ENCODE results near the gene ANKRD2. TPM values are rescaled to one million over a fixed set of nuclear protein-coding genes. Genes with fewer than 3 reads are reported as not detected.

Gene ANKRD2
- total RNA-seq, 4 donors from 2014 or later: 0.22 to 1.0 TPM; not detected in 2

DNA sequence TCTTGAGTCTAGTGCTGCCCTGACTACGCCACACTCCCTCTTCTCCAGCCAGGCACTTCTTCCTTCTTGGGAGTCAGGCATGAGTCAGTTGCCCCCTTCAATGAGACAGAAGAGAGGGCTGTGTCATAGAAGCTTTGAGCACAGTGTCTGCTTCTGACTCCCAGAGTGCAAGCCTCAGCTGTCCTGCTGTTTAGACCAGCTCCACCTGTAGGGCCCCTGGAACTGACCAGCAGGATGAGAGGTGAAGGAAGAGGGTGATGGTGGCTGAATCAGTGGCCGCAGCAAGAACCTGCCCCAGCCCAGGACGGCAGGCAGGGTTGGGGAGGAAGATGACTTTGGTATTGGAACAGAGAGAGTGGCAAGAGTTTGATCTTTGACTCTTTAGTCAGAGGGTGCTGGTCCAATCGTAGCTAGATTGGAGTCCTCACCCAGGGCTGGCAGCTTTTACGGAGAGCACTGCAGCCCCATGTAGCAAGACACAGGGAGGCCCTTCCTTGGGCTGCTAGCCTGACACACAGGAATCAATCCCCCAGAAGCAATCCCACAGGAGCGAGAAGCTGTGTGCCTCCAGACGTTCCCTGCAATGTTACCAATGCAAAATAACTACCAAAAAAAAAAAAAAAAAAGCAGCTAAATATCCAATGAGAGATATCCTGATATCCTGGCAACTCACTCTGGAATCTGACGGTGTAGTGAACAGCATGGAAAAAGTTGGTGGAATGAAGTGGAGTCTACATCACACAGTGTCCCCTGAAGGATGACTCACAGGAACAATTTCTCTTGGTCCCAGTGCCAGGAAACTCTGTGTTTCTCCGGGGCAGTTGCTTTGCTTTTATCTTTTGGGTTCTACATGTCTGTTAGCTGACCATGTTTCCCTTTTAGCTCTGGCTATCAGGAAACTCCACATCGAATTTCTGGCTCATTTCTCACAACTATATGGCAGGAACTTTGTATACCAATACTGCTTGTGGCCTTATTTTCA, 23.8 kb downstream of the ANKRD2 start:
- Histone ChIP-seq H3K27ac (peak overlapping the region; percentile 40 to 86 (median 78)), H3K27me3 (no peaks in the 10 kb centered on the region), H3K36me3 (no peaks in the 10 kb centered on the region), H3K4me1 (peaks cover 0 to 24% (median 6%) of the 10 kb centered on the region in 4 donors), H3K9me3 (no peaks in the 10 kb centered on the region), H3K4me3 (no peak overlapping the region)
- peak; percentile 24 to 85 for TF ChIP-seq EP300 (IDR thresholded peaks at IDR 0.05)
- no peak for TF ChIP-seq POLR2A (IDR thresholded peaks at IDR 0.05)
- TF ChIP-seq, protein P1, sequence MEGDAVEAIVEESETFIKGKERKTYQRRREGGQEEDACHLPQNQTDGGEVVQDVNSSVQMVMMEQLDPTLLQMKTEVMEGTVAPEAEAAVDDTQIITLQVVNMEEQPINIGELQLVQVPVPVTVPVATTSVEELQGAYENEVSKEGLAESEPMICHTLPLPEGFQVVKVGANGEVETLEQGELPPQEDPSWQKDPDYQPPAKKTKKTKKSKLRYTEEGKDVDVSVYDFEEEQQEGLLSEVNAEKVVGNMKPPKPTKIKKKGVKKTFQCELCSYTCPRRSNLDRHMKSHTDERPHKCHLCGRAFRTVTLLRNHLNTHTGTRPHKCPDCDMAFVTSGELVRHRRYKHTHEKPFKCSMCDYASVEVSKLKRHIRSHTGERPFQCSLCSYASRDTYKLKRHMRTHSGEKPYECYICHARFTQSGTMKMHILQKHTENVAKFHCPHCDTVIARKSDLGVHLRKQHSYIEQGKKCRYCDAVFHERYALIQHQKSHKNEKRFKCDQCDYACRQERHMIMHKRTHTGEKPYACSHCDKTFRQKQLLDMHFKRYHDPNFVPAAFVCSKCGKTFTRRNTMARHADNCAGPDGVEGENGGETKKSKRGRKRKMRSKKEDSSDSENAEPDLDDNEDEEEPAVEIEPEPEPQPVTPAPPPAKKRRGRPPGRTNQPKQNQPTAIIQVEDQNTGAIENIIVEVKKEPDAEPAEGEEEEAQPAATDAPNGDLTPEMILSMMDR (IDR thresholded peaks at IDR 0.05): no peak
- WGBS, 2 donors: 52 to 53% methylated on average over 10 of the region's 10 CpGs
- DNase-seq (ENCODE audit: low spot score in 2 of 2): peak in 1 of 2 donors; percentile 73

DNA sequence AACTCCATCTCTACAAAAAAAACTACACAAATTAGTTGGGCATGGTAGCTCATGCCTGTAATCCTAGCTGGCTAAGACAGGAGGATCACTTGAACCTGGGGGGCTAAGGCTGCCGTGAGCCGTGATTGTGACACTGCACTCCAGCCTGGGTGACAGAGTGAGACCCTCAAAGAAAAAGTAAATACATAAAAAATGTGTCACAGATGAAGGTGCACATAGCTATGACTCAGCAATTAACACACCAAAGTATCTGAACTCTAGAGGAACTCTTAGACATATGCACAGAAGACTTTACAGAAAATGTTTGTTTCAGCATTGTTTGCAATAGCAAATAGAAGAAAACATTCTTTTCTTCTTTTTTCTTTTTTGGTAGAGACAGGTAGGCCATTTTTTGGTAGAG, 25.2 kb downstream of the ANKRD2 start:
- H3K27ac ChIP-seq: peak overlapping the region in 1 of 4 donors; percentile 86
- no peaks in the 10 kb centered on the region for H3K36me3 ChIP-seq
- no peaks in the 10 kb centered on the region for H3K27me3 ChIP-seq
- H3K4me1 ChIP-seq: peaks cover 0 to 24% (median 6%) of the 10 kb centered on the region in 4 donors
- WGBS, 2 donors: 87 to 88% methylated on average over 2 of the region's 2 CpGs
- no peaks in the 10 kb centered on the region for H3K9me3 ChIP-seq
- DNase-seq (ENCODE audit: low spot score in 2 of 2): no peak
- TF ChIP-seq POLR2A (IDR thresholded peaks at IDR 0.05): no peak
- TF ChIP-seq, protein P1 (IDR thresholded peaks at IDR 0.05): no peak
- no peak for TF ChIP-seq EP300 (IDR thresholded peaks at IDR 0.05)
- H3K4me3 ChIP-seq: no peak overlapping the region

DNA sequence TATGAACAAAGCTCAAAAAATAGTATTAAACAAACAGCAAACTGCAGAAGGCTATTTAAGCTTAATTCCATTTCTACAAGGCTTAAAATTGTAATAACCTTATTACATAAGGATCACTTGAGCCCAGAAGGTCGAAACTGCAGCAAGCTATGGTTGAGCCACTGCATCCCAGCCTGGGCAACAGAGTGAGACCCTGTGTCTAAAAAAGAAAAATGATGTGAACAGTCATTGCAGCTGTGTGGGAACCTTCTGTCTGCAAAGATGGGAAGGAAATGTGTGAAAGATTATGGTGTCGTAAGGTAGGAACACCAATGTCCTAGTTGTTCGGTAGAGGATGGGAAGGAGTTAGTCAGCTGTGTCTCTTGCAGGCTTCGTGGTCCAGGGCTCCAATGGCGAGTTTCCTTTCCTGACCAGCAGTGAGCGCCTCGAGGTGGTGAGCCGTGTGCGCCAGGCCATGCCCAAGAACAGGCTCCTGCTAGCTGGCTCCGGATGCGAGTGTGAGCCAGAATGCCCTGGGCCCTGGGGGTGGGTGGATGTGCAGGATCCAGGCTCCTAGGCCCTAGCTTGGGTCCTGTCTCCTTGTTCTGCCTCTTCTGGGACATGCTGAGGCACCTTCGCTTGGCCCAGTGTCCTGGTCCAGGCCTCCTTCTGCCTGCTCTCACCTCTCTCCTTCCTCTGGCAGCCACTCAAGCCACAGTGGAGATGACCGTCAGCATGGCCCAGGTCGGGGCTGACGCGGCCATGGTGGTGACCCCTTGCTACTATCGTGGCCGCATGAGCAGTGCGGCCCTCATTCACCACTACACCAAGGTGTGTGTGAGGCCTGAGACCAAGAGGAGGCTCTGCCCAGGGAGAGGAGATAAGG, 26.1 kb downstream of the ANKRD2 start:
- H3K4me1 ChIP-seq: peaks cover 0 to 18% (median 6%) of the 10 kb centered on the region in 4 donors
- WGBS, 2 donors: 91 to 93% methylated on average over 19 of the region's 19 CpGs
- TF ChIP-seq POLR2A (IDR thresholded peaks at IDR 0.05) (no peak), EP300 (IDR thresholded peaks at IDR 0.05) (no peak)

DNA sequence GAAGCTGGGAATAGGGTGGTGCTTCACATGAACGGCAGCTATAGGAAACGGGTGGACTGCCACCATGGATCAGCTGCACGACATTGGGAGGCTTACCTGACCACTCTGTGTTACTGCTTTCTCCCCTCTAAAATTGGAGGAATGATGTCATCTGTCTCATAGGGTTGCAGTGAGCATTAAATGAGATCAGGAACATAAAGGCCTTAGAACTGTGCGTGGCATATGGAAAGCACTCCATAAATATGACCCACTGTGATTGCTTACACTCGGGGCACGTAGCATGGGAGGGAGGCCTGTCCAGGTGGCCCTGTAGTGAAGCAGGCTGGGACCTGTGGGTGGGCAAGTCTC, 26.7 kb downstream of the ANKRD2 start:
- Histone ChIP-seq H3K4me3 (no peak overlapping the region), H3K27me3 (no peaks in the 10 kb centered on the region), H3K27ac (no peak overlapping the region), H3K9me3 (no peaks in the 10 kb centered on the region), H3K4me1 (peaks cover 0 to 17% (median 6%) of the 10 kb centered on the region in 4 donors), H3K36me3 (no peaks in the 10 kb centered on the region)
- no peak for TF ChIP-seq EP300 (IDR thresholded peaks at IDR 0.05)
- TF ChIP-seq POLR2A (IDR thresholded peaks at IDR 0.05): no peak
- TF ChIP-seq, protein P1 (IDR thresholded peaks at IDR 0.05): no peak
- no peak for DNase-seq (ENCODE audit: low spot score in 2 of 2)
- WGBS, 2 donors: 85 to 87% methylated on average over 6 of the region's 6 CpGs

More for the DNA sequence above, 26.1 kb downstream of the ANKRD2 start:
- Histone ChIP-seq H3K27ac (no peak overlapping the region), H3K27me3 (no peaks in the 10 kb centered on the region), H3K36me3 (no peaks in the 10 kb centered on the region), H3K4me3 (no peak overlapping the region), H3K9me3 (no peaks in the 10 kb centered on the region)
- no peak for DNase-seq (ENCODE audit: low spot score in 2 of 2)

DNA sequence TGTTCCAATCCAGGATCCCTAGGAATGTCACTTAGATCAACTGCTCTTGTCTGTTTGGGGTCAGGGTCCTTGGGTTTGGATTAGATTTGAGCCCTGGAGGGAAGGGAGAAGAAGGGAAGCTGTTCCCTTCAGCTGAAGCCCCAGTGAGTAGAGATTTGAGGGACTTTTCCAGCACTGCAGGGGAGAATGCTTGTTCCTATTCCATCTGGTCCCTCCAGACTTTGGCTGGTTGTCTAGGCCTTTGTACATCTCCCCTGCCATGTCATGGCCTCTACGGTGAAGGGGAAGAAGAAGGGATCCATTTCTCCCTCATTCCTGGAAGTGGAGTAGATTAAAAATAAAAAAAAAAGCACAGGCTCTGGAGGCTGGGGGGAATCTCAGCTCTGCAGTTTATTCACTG, 28.0 kb downstream of the ANKRD2 start:
- DNase-seq (ENCODE audit: low spot score in 2 of 2): no peak
- no peak overlapping the region for H3K4me3 ChIP-seq
- 86 to 95% methylated on average over 1 of the region's 1 CpG for WGBS, 2 donors
- H3K27ac ChIP-seq: no peak overlapping the region
- H3K27me3 ChIP-seq: no peaks in the 10 kb centered on the region
- H3K36me3 ChIP-seq: no peaks in the 10 kb centered on the region
- H3K4me1 ChIP-seq: peaks cover 0 to 17% (median 5%) of the 10 kb centered on the region in 4 donors
- TF ChIP-seq, protein P1 (IDR thresholded peaks at IDR 0.05): no peak
- no peak for TF ChIP-seq POLR2A (IDR thresholded peaks at IDR 0.05)
- H3K9me3 ChIP-seq: no peaks in the 10 kb centered on the region
